RWPE2 (cell line): ENCODE data around the gene MYZAP.

ENCODE experiments used
- ATAC-seq: fragments of 200-7000 bp; cut with Tn5 transposase; 3 replicates; pipeline ENCODE4 v1.9.1; 2021; ENCODE audit warnings: low read depth
- DNase-seq: peaks from one replicate; pipeline ENCODE4 v3.0.0-alpha.2; 2020; ENCODE audit warnings: low spot score
- H3K27ac ChIP-seq: fragments of 450-650 bp; 2 replicates; pipeline ENCODE4 v1.5.1; 2017; ENCODE audit warnings: mild to moderate bottlenecking; ENCODE audit not compliant: poor library complexity, severe bottlenecking
- H3K27me3 ChIP-seq: fragments of 250-450 bp; sonication (Bioruptor Pico); 2 replicates; pipeline ENCODE4 v1.5.1; 2021; ENCODE audit warnings: mild to moderate bottlenecking, moderate library complexity; ENCODE audit not compliant: insufficient read depth, poor library complexity, severe bottlenecking
- H3K36me3 ChIP-seq: fragments of 250-450 bp; sonication (Bioruptor Pico); 2 replicates; pipeline ENCODE4 v1.5.1; 2020; ENCODE audit warnings: low read depth, mild to moderate bottlenecking, moderate library complexity
- H3K4me1 ChIP-seq: fragments of 250-450 bp; sonication (Bioruptor Pico); 2 replicates; pipeline ENCODE4 v1.5.1; 2021; ENCODE audit warnings: mild to moderate bottlenecking, moderate library complexity; ENCODE audit not compliant: insufficient read depth, poor library complexity, severe bottlenecking
- H3K4me3 ChIP-seq: fragments of 250-450 bp; sonication (Bioruptor Pico); 2 replicates; pipeline ENCODE4 v1.5.1; 2021; ENCODE audit warnings: mild to moderate bottlenecking, moderate library complexity; ENCODE audit not compliant: severe bottlenecking
- H3K9me3 ChIP-seq: fragments of 250-450 bp; sonication (Bioruptor Pico); 2 replicates; pipeline ENCODE4 v1.5.1; 2021; ENCODE audit warnings: mild to moderate bottlenecking, moderate library complexity; ENCODE audit not compliant: severe bottlenecking
- TF ChIP-seq, protein P1 (sequence below): fragments of 450-650 bp; IDR thresholded peaks from one replicate; pipeline ENCODE4 v1.5.1; 2017; ENCODE audit warnings: mild to moderate bottlenecking, moderate library complexity; ENCODE audit not compliant: poor library complexity, severe bottlenecking

MYZAP gene

DNA sequence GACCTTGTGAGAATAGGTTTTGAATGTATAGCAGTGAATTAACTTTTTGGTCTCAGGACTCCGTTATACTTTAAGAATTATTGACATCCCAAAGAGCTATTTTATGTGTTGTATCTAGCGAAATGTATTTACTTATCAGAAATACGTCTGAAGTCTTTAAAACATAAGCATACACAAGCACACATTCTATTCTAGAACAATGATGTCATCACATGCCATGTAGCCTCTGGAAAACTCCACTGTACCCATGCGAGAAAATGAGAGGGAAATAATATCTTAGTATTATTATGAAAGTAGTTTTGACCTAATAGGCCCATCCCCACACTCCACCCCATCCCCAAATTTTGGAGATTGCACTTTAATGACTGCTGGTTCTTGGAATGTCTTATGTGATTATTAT lies 116.3 kb downstream of the MYZAP start:
- no peak for DNase-seq
- Histone ChIP-seq H3K4me3 (peak overlapping the region; percentile 93), H3K27me3 (no peaks in the 10 kb centered on the region), H3K36me3 (peaks cover 53% of the 10 kb centered on the region), H3K4me1 (peaks cover 15% of the 10 kb centered on the region), H3K27ac (no peak overlapping the region), H3K9me3 (no peaks in the 10 kb centered on the region)
- no peak for ATAC-seq
- TF ChIP-seq, protein P1, sequence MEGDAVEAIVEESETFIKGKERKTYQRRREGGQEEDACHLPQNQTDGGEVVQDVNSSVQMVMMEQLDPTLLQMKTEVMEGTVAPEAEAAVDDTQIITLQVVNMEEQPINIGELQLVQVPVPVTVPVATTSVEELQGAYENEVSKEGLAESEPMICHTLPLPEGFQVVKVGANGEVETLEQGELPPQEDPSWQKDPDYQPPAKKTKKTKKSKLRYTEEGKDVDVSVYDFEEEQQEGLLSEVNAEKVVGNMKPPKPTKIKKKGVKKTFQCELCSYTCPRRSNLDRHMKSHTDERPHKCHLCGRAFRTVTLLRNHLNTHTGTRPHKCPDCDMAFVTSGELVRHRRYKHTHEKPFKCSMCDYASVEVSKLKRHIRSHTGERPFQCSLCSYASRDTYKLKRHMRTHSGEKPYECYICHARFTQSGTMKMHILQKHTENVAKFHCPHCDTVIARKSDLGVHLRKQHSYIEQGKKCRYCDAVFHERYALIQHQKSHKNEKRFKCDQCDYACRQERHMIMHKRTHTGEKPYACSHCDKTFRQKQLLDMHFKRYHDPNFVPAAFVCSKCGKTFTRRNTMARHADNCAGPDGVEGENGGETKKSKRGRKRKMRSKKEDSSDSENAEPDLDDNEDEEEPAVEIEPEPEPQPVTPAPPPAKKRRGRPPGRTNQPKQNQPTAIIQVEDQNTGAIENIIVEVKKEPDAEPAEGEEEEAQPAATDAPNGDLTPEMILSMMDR, result no peak

DNA sequence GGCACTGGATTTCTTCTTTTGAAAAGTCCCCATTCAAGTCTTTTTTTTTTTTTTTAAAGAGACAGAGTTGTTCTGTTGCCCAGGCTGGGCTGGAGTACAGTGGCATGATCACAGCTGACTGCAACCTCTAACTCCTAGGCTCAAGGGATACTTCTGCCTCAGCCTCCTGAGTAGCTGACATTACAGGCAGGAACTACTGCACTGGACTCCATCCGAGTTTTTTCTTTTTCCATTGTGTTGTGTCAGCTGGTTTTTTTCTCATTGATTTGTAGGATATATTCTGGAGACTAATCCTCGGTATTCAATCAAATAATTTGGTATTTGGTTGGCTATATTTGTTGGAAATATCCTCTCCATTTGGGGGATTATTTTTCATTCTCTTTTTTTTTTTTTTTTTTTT lies 126.6 kb downstream of the MYZAP start:
- TF ChIP-seq, protein P1, result no peak
- Histone ChIP-seq H3K36me3 (peaks cover 42% of the 10 kb centered on the region), H3K4me3 (no peak overlapping the region), H3K27ac (no peak overlapping the region), H3K9me3 (no peaks in the 10 kb centered on the region), H3K4me1 (no peaks in the 10 kb centered on the region), H3K27me3 (no peaks in the 10 kb centered on the region)
- DNase-seq (no peak), ATAC-seq (no peak)

DNA sequence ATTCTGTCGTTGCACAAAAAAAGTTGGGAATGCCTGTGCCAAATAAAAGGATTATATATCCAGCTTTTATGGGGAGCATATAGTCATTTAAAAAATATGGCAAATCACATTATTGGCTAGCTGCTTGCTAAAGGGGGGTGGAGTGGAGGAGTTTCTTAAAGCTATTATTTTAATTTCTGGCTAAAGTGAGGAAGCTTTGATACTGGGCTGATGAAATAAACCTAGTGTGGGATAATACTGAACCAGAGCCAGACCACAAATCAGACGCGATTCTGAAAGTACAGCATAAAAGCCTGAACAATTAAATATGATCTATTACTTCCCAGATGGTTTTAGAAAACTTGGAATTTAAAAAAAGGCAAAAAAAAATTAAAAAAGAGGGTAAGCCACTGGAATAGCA lies 129.2 kb downstream of the MYZAP start:
- H3K36me3 ChIP-seq, result peaks cover 22% of the 10 kb centered on the region
- H3K4me1 ChIP-seq, result no peaks in the 10 kb centered on the region
- no peaks in the 10 kb centered on the region for H3K27me3 ChIP-seq
- H3K4me3 ChIP-seq, result no peak overlapping the region
- H3K27ac ChIP-seq, result no peak overlapping the region
- H3K9me3 ChIP-seq, result peaks cover 4% of the 10 kb centered on the region
- DNase-seq, result no peak
- ATAC-seq, result no peak
- TF ChIP-seq, protein P1, result no peak

DNA sequence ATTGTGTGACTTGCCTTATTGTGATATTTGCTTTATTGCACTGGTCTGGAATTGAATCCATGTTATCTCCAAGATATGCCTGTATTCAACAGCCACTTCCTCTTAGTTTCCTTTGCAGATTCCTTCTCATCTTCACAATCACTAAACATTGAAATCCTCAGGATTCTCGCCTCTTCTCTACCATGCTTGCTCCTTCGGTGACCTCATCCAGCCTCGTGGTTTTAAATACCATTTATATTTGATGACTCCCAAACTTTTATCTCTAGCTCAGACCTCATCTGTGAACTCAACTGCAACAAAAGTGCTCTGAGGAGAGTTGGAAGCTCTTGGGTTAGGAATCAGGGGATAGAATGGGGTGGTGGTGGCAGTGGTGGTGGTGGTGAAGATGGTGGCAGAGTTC lies 134.7 kb downstream of the MYZAP start:
- H3K36me3 ChIP-seq, result no peaks in the 10 kb centered on the region
- H3K27me3 ChIP-seq, result no peaks in the 10 kb centered on the region
- H3K9me3 ChIP-seq, result peaks cover 4% of the 10 kb centered on the region
- no peak for DNase-seq
- H3K4me3 ChIP-seq, result no peak overlapping the region
- no peak for ATAC-seq
- peaks cover 14% of the 10 kb centered on the region for H3K4me1 ChIP-seq
- H3K27ac ChIP-seq, result peak overlapping the region; percentile 48
- TF ChIP-seq, protein P1, result no peak

DNA sequence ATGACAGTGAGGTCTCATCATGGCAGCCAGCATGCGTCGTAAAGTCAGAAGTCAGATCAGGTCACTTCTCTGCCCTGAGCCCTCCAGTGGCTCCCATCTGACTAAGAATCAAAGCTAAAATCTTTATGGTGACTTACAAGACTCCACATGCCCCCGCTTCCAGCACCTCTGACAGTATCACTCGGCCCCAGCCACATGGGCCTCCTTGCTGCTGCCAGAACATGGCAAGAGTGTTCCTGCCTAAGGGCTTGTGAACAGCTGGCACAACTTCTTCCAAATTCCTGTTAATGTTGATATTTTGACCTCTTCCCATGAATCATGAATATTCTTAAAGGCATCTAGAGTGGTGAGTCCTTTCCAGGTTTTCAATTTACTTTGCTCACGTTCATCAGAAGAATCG lies 135.3 kb downstream of the MYZAP start:
- Histone ChIP-seq H3K9me3 (peaks cover 4% of the 10 kb centered on the region), H3K4me1 (peaks cover 14% of the 10 kb centered on the region), H3K27ac (peak overlapping the region; percentile 48), H3K36me3 (no peaks in the 10 kb centered on the region), H3K27me3 (no peaks in the 10 kb centered on the region), H3K4me3 (no peak overlapping the region)
- TF ChIP-seq, protein P1, result no peak
- ATAC-seq (peak; percentile 94), DNase-seq (peak; percentile 91)
